ENCODE measurements around the gene PAPPA. TPM values are rescaled to one million over a fixed set of nuclear protein-coding genes. Genes with fewer than 3 reads are reported as not detected.

PAPPA gene
- total RNA-seq, 1 experiment from 2014 or later: 0.17 TPM

DNA sequence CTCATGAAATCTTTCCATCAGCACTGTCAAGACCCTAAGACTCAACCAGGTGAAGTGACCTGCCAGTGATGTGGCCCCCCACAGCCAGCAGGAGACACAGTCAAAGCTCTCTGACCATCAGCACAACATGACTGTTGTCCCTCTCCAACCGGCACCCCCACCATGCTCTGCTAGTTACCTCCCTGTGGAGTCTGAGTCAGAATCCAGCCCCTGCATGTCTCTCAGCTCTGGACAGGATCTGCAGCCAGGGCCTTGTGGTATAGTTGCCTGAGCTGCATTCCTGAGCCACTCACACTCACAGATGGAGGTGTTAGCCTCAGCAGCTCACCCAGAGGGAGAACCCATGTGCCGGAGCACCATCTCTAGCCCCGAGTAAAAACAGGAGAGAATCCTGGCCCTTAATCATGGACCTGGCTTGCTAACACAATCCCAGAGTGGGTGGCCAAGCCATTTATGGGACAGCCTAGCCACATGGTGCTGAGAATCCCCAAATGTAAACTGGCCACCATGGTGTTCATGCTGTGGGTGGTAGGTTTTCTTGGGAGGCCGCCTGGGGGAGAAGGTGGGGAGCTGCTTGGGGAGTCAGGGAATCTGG is 237.8 kb downstream of the PAPPA start:
- H3K27ac Mint-ChIP-seq: peak overlapping the region in 2 of 3 experiments; percentile 23 to 31; a peak in 2 of 7 replicates
- no peak overlapping the region for H2BK5ac ChIP-seq (ENCODE audit: insufficient read length, low read length)
- H4K20me1 ChIP-seq (ENCODE audit: control insufficient read depth, insufficient read depth, insufficient read length): no peaks in the 10 kb centered on the region
- no peak overlapping the region for H2BK15ac ChIP-seq (ENCODE audit: low read depth, low read length)
- TF ChIP-seq CTCF (conservative IDR thresholded peaks at IDR 0.05): no peak
- no peak overlapping the region for H4K91ac ChIP-seq (ENCODE audit: insufficient read length, low read depth, low read length)
- WGBS (ENCODE audit: extremely low coverage, insufficient read length, low lambda C conversion rate): no CpG with 5 or more reads among the region's 4 CpGs
- H3K18ac ChIP-seq (ENCODE audit: insufficient read length, low read depth, low read length): no peak overlapping the region
- H3K23me2 ChIP-seq (ENCODE audit: insufficient read length, low read depth, low read length, poor library complexity, severe bottlenecking): no peaks in the 10 kb centered on the region
- no peaks in the 10 kb centered on the region; the same call in 1 of the 2 replicates for H3K27me3 ChIP-seq (ENCODE audit: insufficient read depth, low read length)
- H2BK12ac ChIP-seq (ENCODE audit: insufficient read length, low read depth, low read length): no peak overlapping the region
- no peak overlapping the region for H2BK120ac ChIP-seq (ENCODE audit: low read depth, low read length, poor library complexity, severe bottlenecking)
- no peaks in the 10 kb centered on the region for H3K9me3 Mint-ChIP-seq
- H3K9ac ChIP-seq (ENCODE audit: extremely low read depth, insufficient read length, low read length): no peak overlapping the region
- no peak overlapping the region for H4K8ac ChIP-seq (replicated peaks; ENCODE audit: insufficient read length, low read depth, low read length)
- no peak overlapping the region for H4K5ac ChIP-seq (ENCODE audit: insufficient read length, low read depth, low read length)
- H3K79me1 ChIP-seq (ENCODE audit: insufficient read depth, low read depth, low read length, poor library complexity, severe bottlenecking): no peaks in the 10 kb centered on the region
- no peak overlapping the region for H3K23ac ChIP-seq (ENCODE audit: insufficient read length, low read depth, low read length)
- peaks cover 8% of the 10 kb centered on the region in 2 experiments; a peak in 3 of 4 replicates for H3K4me1 Mint-ChIP-seq
- H3T11ph ChIP-seq (ENCODE audit: low read length): no peak overlapping the region
- H3K79me2 ChIP-seq (ENCODE audit: insufficient read depth, low read length): no peaks in the 10 kb centered on the region
- H3K36me3 Mint-ChIP-seq (ENCODE audit: insufficient read depth in 1 of 3, low read depth in 3 of 3): no peaks in the 10 kb centered on the region
- no peak overlapping the region for H2BK20ac ChIP-seq (ENCODE audit: low read depth, low read length, poor library complexity, severe bottlenecking)
- H3K4me1 ChIP-seq (ENCODE audit: insufficient read depth, low read length): no peaks in the 10 kb centered on the region
- no peak overlapping the region for H3K4me2 ChIP-seq (ENCODE audit: insufficient read depth, insufficient read length, low read length)
- no peak overlapping the region for H3K56ac ChIP-seq (ENCODE audit: insufficient read length, low read depth, low read length)
- H2AFZ ChIP-seq (ENCODE audit: low read length): no peak overlapping the region
- no peak for DNase-seq
- H3K14ac ChIP-seq (ENCODE audit: insufficient read depth, low read length): no peak overlapping the region
- H3K9me3 ChIP-seq (ENCODE audit: control insufficient read depth, low read depth, low read length): no peaks in the 10 kb centered on the region
- H3K27me3 Mint-ChIP-seq (ENCODE audit: low read depth): no peaks in the 10 kb centered on the region
- no peak overlapping the region for H3K4me3 Mint-ChIP-seq
- H3K4ac ChIP-seq (ENCODE audit: low read depth, low read length): no peak overlapping the region
- no peak overlapping the region for H2AK5ac ChIP-seq (ENCODE audit: insufficient read length, low read length)
- no peak overlapping the region for H3K27ac ChIP-seq (ENCODE audit: insufficient read length, low read depth, low read length)

Measured in H9 (cell line).